Stimulated activated CD8-positive, alpha-beta memory T cell treated with anti-CD3 and anti-CD28 coated beads, Interleukin-15, amount 100 ng/mL, for 1 hour (primary cell): ENCODE measurements around the gene TDRD7.
"Not testable (repeated sequence)": the region's sequence is repeated elsewhere in the genome, so short reads cannot be mapped to it uniquely, and the experiment has no call there.

Experiments
- DNase-seq: peaks from one replicate; pipeline ENCODE4 v3.0.0-alpha.2; 2020; ENCODE audit warnings: low read depth

Gene TDRD7

GRCh38 chr9:97425336-97425972 lies 13.6 kb downstream of the TDRD7 start:
- DNase-seq, result no peak

GRCh38 chr9:97425973-97426336 lies 14.1 kb downstream of the TDRD7 start:
- no peak for DNase-seq

GRCh38 chr9:97427885-97428284 lies 16.0 kb downstream of the TDRD7 start:
- no peak for DNase-seq

GRCh38 chr9:97430316-97431043 lies 18.6 kb downstream of the TDRD7 start:
- DNase-seq, result no peak

GRCh38 chr9:97431044-97431441 lies 19.1 kb downstream of the TDRD7 start:
- DNase-seq, result no peak

- DNase-seq, result no peak
These were observed 19.8 kb downstream of the TDRD7 start for GRCh38 chr9:97431549-97432143.

- DNase-seq, result no peak
These were observed 25.2 kb downstream of the TDRD7 start for GRCh38 chr9:97437051-97437600.

- DNase-seq, result no peak
These were observed 26.4 kb downstream of the TDRD7 start for GRCh38 chr9:97438257-97438656.

- no peak for DNase-seq
These were observed 26.8 kb downstream of the TDRD7 start for GRCh38 chr9:97438666-97439065.

GRCh38 chr9:97440160-97440559 lies 28.3 kb downstream of the TDRD7 start:
- DNase-seq, result no peak

- DNase-seq, result no peak
These were observed 29.8 kb downstream of the TDRD7 start for GRCh38 chr9:97441729-97442128.

- no peak for DNase-seq
These were observed 33.3 kb downstream of the TDRD7 start for GRCh38 chr9:97445119-97445701.

- no peak for DNase-seq
These were observed 35.1 kb downstream of the TDRD7 start for GRCh38 chr9:97447001-97447400.

- not testable (repeated sequence) for DNase-seq
These were observed 41.7 kb downstream of the TDRD7 start for GRCh38 chr9:97453573-97453972.

GRCh38 chr9:97456841-97457240 lies 44.9 kb downstream of the TDRD7 start:
- not testable (repeated sequence) for DNase-seq

GRCh38 chr9:97459326-97459725 lies 47.4 kb downstream of the TDRD7 start:
- no peak for DNase-seq

GRCh38 chr9:97462159-97462558 lies 50.3 kb downstream of the TDRD7 start:
- no peak for DNase-seq

- no peak for DNase-seq
These were observed 51.0 kb downstream of the TDRD7 start for GRCh38 chr9:97462914-97463313.

- DNase-seq, result no peak
These were observed 57.0 kb downstream of the TDRD7 start for GRCh38 chr9:97468658-97469448.

- DNase-seq, result no peak
These were observed 58.2 kb downstream of the TDRD7 start for GRCh38 chr9:97470076-97470475.

- no peak for DNase-seq
These were observed 61.8 kb downstream of the TDRD7 start for GRCh38 chr9:97473717-97474116.

GRCh38 chr9:97474372-97474925 lies 62.6 kb downstream of the TDRD7 start:
- no peak for DNase-seq
